PC-3 (cell line): ENCODE results near the gene LPAR4. TPM values are rescaled to one million over a fixed set of nuclear protein-coding genes. Genes with fewer than 3 reads are reported as not detected.

ENCODE experiments used
- ATAC-seq: fragments of 200-7000 bp; cut with Tn5 transposase; 2 replicates; pipeline ENCODE4 v1.9.1; 2020; ENCODE audit warnings: mild to moderate bottlenecking, moderate library complexity
- BruUV-seq: library from RNA; stranded (reverse); fragments of 400-500 nt; replicated peaks from 2 replicates; lab custom pipeline; 2021; lab: Mats Ljungman, UMichigan
- CTCF ChIA-PET: fragments of 300-600 bp; sonication (Branson Sonifier 250); formaldehyde crosslinking; loops from one replicate; lab custom pipeline; 2022; ENCODE audit warnings: antibody characterized with exemption; lab: Charles Lee
- POLR2A ChIA-PET: fragments of 300-600 bp; sonication (Branson Sonifier 250); formaldehyde crosslinking; loops from one replicate; lab custom pipeline; 2022; ENCODE audit warnings: antibody characterized with exemption; ENCODE audit not compliant: unreplicated experiment; lab: Charles Lee
- DNase-seq: peaks from one replicate; pipeline ENCODE4 v3.0.0-alpha.2; 2015
- H2AFZ ChIP-seq: fragments of 300-600 bp; sonication (generic); 2 replicates; pipeline ENCODE4 v1.6.0; 2016; ENCODE audit warnings: antibody characterized with exemption, low read length
- H3F3A ChIP-seq: fragments of 300-600 bp; sonication (generic); one replicate; pipeline ENCODE4 v1.6.0; 2017; ENCODE audit warnings: antibody characterized with exemption, low read length, control low read depth, mild to moderate bottlenecking; ENCODE audit not compliant: unreplicated experiment
- H3K27ac ChIP-seq: fragments of 300-600 bp; sonication (generic); 2 replicates; pipeline ENCODE4 v1.5.1; 2016; ENCODE audit warnings: mild to moderate bottlenecking, low read length
- H3K27me3 ChIP-seq: fragments of 300-600 bp; sonication (generic); 2 replicates; pipeline ENCODE4 v1.6.1; 2016; ENCODE audit warnings: low read length, mixed read lengths
- H3K36me3 ChIP-seq: fragments of 300-600 bp; sonication (generic); 2 replicates; pipeline ENCODE4 v1.6.1; 2016; ENCODE audit warnings: low read depth, mixed run types, low read length, mixed read lengths
- H3K4me1 ChIP-seq: fragments of 300-600 bp; sonication (generic); 2 replicates; pipeline ENCODE4 v1.5.1; 2016; ENCODE audit warnings: low read length; ENCODE audit not compliant: insufficient read depth
- H3K4me2 ChIP-seq: fragments of 300-600 bp; sonication (generic); 2 replicates; pipeline ENCODE4 v1.6.0; 2016; ENCODE audit warnings: low read length
- H3K4me3 ChIP-seq: fragments of 300-600 bp; sonication (generic); 2 replicates; pipeline ENCODE4 v1.5.1; 2016; ENCODE audit warnings: mild to moderate bottlenecking, low read length, mixed read lengths
- H3K79me2 ChIP-seq: fragments of 300-600 bp; sonication (generic); 2 replicates; pipeline ENCODE4 v1.6.1; 2017; ENCODE audit warnings: low read length, mixed read lengths
- H3K9ac ChIP-seq: fragments of 300-600 bp; sonication (generic); 2 replicates; pipeline ENCODE4 v1.6.0; 2016; ENCODE audit warnings: mild to moderate bottlenecking, low read length
- H3K9me2 ChIP-seq: fragments of 300-600 bp; sonication (generic); replicated peaks from 2 replicates; pipeline ENCODE4 v1.6.1; 2016; ENCODE audit warnings: mixed run types, low read length, mixed read lengths
- H3K9me3 ChIP-seq: fragments of 300-600 bp; sonication (generic); 2 replicates; pipeline ENCODE4 v1.6.1; 2016; ENCODE audit warnings: low read length, mixed read lengths
- H4K20me1 ChIP-seq: fragments of 300-600 bp; sonication (generic); 2 replicates; pipeline ENCODE4 v1.6.1; 2016; ENCODE audit warnings: low read length, mixed read lengths
- CTCF ChIP-seq: fragments of 300-600 bp; sonication (generic); conservative IDR thresholded peaks from 2 replicates; pipeline ENCODE4 v1.5.1; 2017; ENCODE audit warnings: antibody characterized with exemption, low read depth, mild to moderate bottlenecking, low read length
- EZH2 ChIP-seq: fragments of 300-600 bp; sonication (generic); IDR thresholded peaks from one replicate; pipeline ENCODE4 v1.6.1; 2017; ENCODE audit warnings: antibody characterized with exemption, mild to moderate bottlenecking, low read length; ENCODE audit not compliant: unreplicated experiment
- EZH2phosphoT487 ChIP-seq: fragments of 300-600 bp; sonication (generic); IDR thresholded peaks from 2 replicates; pipeline ENCODE4 v1.6.1; 2018; ENCODE audit warnings: mild to moderate bottlenecking, antibody characterized with exemption, low read length, borderline replicate concordance
- intact Hi-C: fragments of 100-400 bp; cut with micrococcal nuclease; formaldehyde crosslinking; loops from 2 replicates; pipeline ENCODE4 v1.9.0; 2023
- total RNA-seq: library from RNA; depleted of rRNA; stranded (reverse); fragments of >200 nt; gene quantifications from 2 replicates; pipeline ENCODE4 v1.2.3, GENCODE V29; 2014

Gene LPAR4
- total RNA-seq, 1 experiment from 2014 or later = not detected

- ChIA-PET CTCF (no interaction called here), POLR2A (no interaction called here)
- H3K79me2 ChIP-seq = no peaks in the 10 kb centered on the region
- TF ChIP-seq EZH2 (no peak), EZH2phosphoT487 (no peak), CTCF (no peak)
- H3K9me2 ChIP-seq = no peaks in the 10 kb centered on the region
- BruUV-seq = no TSS peak
- H3K9ac ChIP-seq = no peak overlapping the region
- H3K36me3 ChIP-seq = no peaks in the 10 kb centered on the region
- H3K27me3 ChIP-seq = no peaks in the 10 kb centered on the region
- H3K4me2 ChIP-seq = no peak overlapping the region
- ATAC-seq = no peak
- DNase-seq = no peak
- H2AFZ ChIP-seq = no peak overlapping the region
- no peak overlapping the region for H3K4me3 ChIP-seq
- no peaks in the 10 kb centered on the region for H3F3A ChIP-seq
- no peaks in the 10 kb centered on the region for H3K4me1 ChIP-seq
- intact Hi-C loops = no loop called here
- no peak overlapping the region for H3K27ac ChIP-seq
- H3K9me3 ChIP-seq = no peaks in the 10 kb centered on the region
- no peaks in the 10 kb centered on the region for H4K20me1 ChIP-seq
Measured at GRCh38 chrX:78712336-78712735, 35.2 kb upstream of the LPAR4 start.

- Histone ChIP-seq H3F3A (no peaks in the 10 kb centered on the region), H3K9me3 (no peaks in the 10 kb centered on the region), H3K9ac (no peak overlapping the region), H3K4me1 (no peaks in the 10 kb centered on the region), H3K4me2 (no peak overlapping the region), H3K9me2 (no peaks in the 10 kb centered on the region), H3K27me3 (peaks cover 8% of the 10 kb centered on the region; the same call in 1 of the 2 replicates), H2AFZ (no peak overlapping the region), H3K36me3 (no peaks in the 10 kb centered on the region), H3K27ac (no peak overlapping the region), H4K20me1 (no peaks in the 10 kb centered on the region), H3K79me2 (no peaks in the 10 kb centered on the region), H3K4me3 (no peak overlapping the region)
- intact Hi-C loops = no loop called here
- no peak for TF ChIP-seq CTCF
- no peak for TF ChIP-seq EZH2
- TF ChIP-seq EZH2phosphoT487 = no peak
- ChIA-PET CTCF (no interaction called here), POLR2A (no interaction called here)
- BruUV-seq = no TSS peak
- no peak for ATAC-seq
- no peak for DNase-seq
Measured at GRCh38 chrX:78725287-78725686, 22.2 kb upstream of the LPAR4 start.

- intact Hi-C loops = no loop called here
- H3K79me2 ChIP-seq = no peaks in the 10 kb centered on the region
- no peak for DNase-seq
- ATAC-seq = no peak
- H3K4me1 ChIP-seq = no peaks in the 10 kb centered on the region
- H2AFZ ChIP-seq = no peak overlapping the region
- TF ChIP-seq EZH2phosphoT487 (no peak), CTCF (no peak), EZH2 (no peak)
- ChIA-PET POLR2A (no interaction called here), CTCF (no interaction called here)
- no peaks in the 10 kb centered on the region for H4K20me1 ChIP-seq
- no TSS peak for BruUV-seq
- no peaks in the 10 kb centered on the region for H3K9me2 ChIP-seq
- no peaks in the 10 kb centered on the region for H3K9me3 ChIP-seq
- no peak overlapping the region for H3K4me3 ChIP-seq
- no peak overlapping the region for H3K27ac ChIP-seq
- H3K36me3 ChIP-seq = no peaks in the 10 kb centered on the region
- no peaks in the 10 kb centered on the region for H3F3A ChIP-seq
- H3K4me2 ChIP-seq = no peak overlapping the region
- peaks cover 17% of the 10 kb centered on the region; the same call in 1 of the 2 replicates for H3K27me3 ChIP-seq
- no peak overlapping the region for H3K9ac ChIP-seq
Measured at GRCh38 chrX:78746496-78746895, 1.0 kb upstream of the LPAR4 start.
